Liver (tissue), 9 donors: ENCODE results near the gene MYO15A. TPM values are rescaled to one million over a fixed set of nuclear protein-coding genes. Genes with fewer than 3 reads are reported as not detected.

Experiments
- DNase-seq: peaks from one replicate; pipeline ENCODE4 v3.0.0-alpha.2; 2017; ENCODE audit warnings: low spot score
- H3K27ac ChIP-seq, 2 donors: one replicate each; pipeline ENCODE4 v1.7.0; 2013; ENCODE audit warnings: inconsistent platforms in 2 of 2, low read length in 2 of 2, control low read depth in 1 of 2, low read depth in 1 of 2, mild to moderate bottlenecking in 1 of 2
- H3K27me3 ChIP-seq, 4 donors: one replicate each; pipeline versions ENCODE4 v1.6.1 to v1.7.0; 2013; ENCODE audit warnings: low read length in 3 of 4, inconsistent platforms in 1 of 4, mild to moderate bottlenecking in 1 of 4, moderate library complexity in 1 of 4; ENCODE audit not compliant: control insufficient read depth in 4 of 4, insufficient read depth in 4 of 4
- H3K36me3 ChIP-seq, 4 donors: one replicate each; pipeline versions ENCODE4 v1.6.1 to v1.7.0; 2013; ENCODE audit warnings: low read length in 3 of 4, mild to moderate bottlenecking in 3 of 4, low read depth in 1 of 4, moderate library complexity in 1 of 4; ENCODE audit not compliant: control insufficient read depth in 4 of 4, insufficient read depth in 3 of 4
- H3K4me1 ChIP-seq, 4 donors: one replicate each; pipeline versions ENCODE4 v1.6.1 to v1.7.0; 2013; ENCODE audit warnings: low read length in 3 of 4, mild to moderate bottlenecking in 3 of 4, moderate library complexity in 1 of 4; ENCODE audit not compliant: control insufficient read depth in 4 of 4, insufficient read depth in 4 of 4
- H3K4me3 ChIP-seq, 3 donors: one replicate each; pipeline versions ENCODE4 v1.6.1 to v1.7.0; 2013; ENCODE audit warnings: low read length in 3 of 3, control low read depth in 1 of 3, low read depth in 1 of 3, mild to moderate bottlenecking in 1 of 3
- H3K9ac ChIP-seq, 2 donors: one replicate each; pipeline ENCODE4 v1.7.0; 2013; ENCODE audit warnings: low read length in 2 of 2, mild to moderate bottlenecking in 2 of 2, moderate library complexity in 2 of 2, control low read depth in 1 of 2, low read depth in 1 of 2
- H3K9me3 ChIP-seq, 4 donors: one replicate each; pipeline versions ENCODE4 v1.6.1 to v1.7.0; 2013; ENCODE audit warnings: low read length in 3 of 4; ENCODE audit not compliant: control insufficient read depth in 4 of 4
- ATF3 ChIP-seq: IDR thresholded peaks from 2 replicates; pipeline ENCODE4 v1.6.1; 2016; ENCODE audit warnings: antibody characterized with exemption
- CTCF ChIP-seq: fragments of 150-350 bp; IDR thresholded peaks from 2 replicates; pipeline ENCODE4 v1.5.1; 2017; ENCODE audit warnings: improper control_type of control experiment, low read depth, low read length; ENCODE audit not compliant: missing input control
- EGR1 ChIP-seq, 2 donors: IDR thresholded peaks; 2 replicates each; pipeline ENCODE4 v1.6.1; 2016 to 2018; ENCODE audit warnings: antibody characterized with exemption in 2 of 2, low read depth in 2 of 2
- HNF4A ChIP-seq, 2 donors: conservative IDR thresholded peaks; 2 replicates each; pipeline ENCODE4 v1.6.1; 2016; ENCODE audit warnings: antibody characterized with exemption in 2 of 2, mild to moderate bottlenecking in 2 of 2
- HNF4G ChIP-seq: IDR thresholded peaks from 2 replicates; pipeline ENCODE4 v1.6.1; 2016; ENCODE audit warnings: antibody characterized with exemption
- JUND ChIP-seq, 2 donors: IDR thresholded peaks; 2 replicates each; pipeline ENCODE4 v1.6.1; 2016; ENCODE audit warnings: antibody characterized with exemption in 2 of 2
- MAX ChIP-seq: IDR thresholded peaks from 2 replicates; pipeline ENCODE4 v1.6.1; 2016; ENCODE audit warnings: antibody characterized with exemption
- NR2F2 ChIP-seq: IDR thresholded peaks from 2 replicates; pipeline ENCODE4 v1.6.1; 2016; ENCODE audit warnings: antibody characterized with exemption
- RAD21 ChIP-seq, 2 donors: IDR thresholded peaks; 2 replicates each; pipeline ENCODE4 v1.6.1; 2016; ENCODE audit warnings: antibody characterized with exemption in 2 of 2, mild to moderate bottlenecking in 2 of 2
- REST ChIP-seq: IDR thresholded peaks from 2 replicates; pipeline ENCODE4 v1.6.1; 2016; ENCODE audit warnings: antibody characterized with exemption, mild to moderate bottlenecking
- SP1 ChIP-seq: IDR thresholded peaks from 2 replicates; pipeline ENCODE4 v1.6.1; 2018; ENCODE audit warnings: antibody characterized with exemption, mild to moderate bottlenecking
- YY1 ChIP-seq: IDR thresholded peaks from 2 replicates; pipeline ENCODE4 v1.6.1; 2016; ENCODE audit warnings: antibody characterized with exemption, mild to moderate bottlenecking
- WGBS: extraction: QIAGEN DNeasy Blood & Tissue Kit; methylation state at CpG from one replicate; pipeline ENCODE4 v1.1.7; 2013; 5-methylcytosine and 5-hydroxymethylcytosine counted together
- polyA plus RNA-seq, 2 donors: library from polyadenylated mRNA; stranded (reverse) in 1 of 2; unstranded in 1 of 2; fragments of 200-250 nt in 1 of 2; fragments of >200 nt in 1 of 2; fragmentation: Nextera tagmentation in 1 of 2; extraction: Ambion mirVana in 1 of 2; gene quantifications; one replicate each; pipeline versions ENCODE4 v1.2.1 to v1.2.3, GENCODE V29; 2013 to 2015
- total RNA-seq, 2 donors: library from RNA; depleted of rRNA; stranded (reverse); fragments of >200 nt; gene quantifications; one replicate each; pipeline ENCODE4 v1.2.3, GENCODE V29; 2014
- donor health status: healthy.
- donor health status: healthy.
- donor health status: healthy.
- donor health status: healthy.
- donor health status: healthy.

The MYO15A gene
- total and polyA plus RNA-seq, 4 donors: 0.15 to 2.9 (median 0.97) TPM

GRCh38 chr17:18157354-18157985, 48.9 kb downstream of the MYO15A start:
- DNase-seq: no peak
- Histone ChIP-seq H3K4me3 (no peak overlapping the region), H3K9ac (no peak overlapping the region), H3K27me3 (no peaks in the 10 kb centered on the region), H3K36me3 (no peaks in the 10 kb centered on the region), H3K27ac (no peak overlapping the region), H3K4me1 (peaks cover 2 to 9% (median 3%) of the 10 kb centered on the region in 4 donors), H3K9me3 (no peaks in the 10 kb centered on the region)
- TF ChIP-seq MAX: no peak
- TF ChIP-seq JUND (IDR thresholded peaks at IDR 0.05): no peak
- no peak for TF ChIP-seq CTCF
- no peak for TF ChIP-seq EGR1 (IDR thresholded peaks at IDR 0.05; ENCODE audit: low read depth in 2 of 2)
- no peak for TF ChIP-seq RAD21 (IDR thresholded peaks at IDR 0.05)
- TF ChIP-seq ATF3: no peak
- TF ChIP-seq YY1: no peak
- TF ChIP-seq HNF4A (conservative IDR thresholded peaks at IDR 0.05): no peak
- no peak for TF ChIP-seq HNF4G
- TF ChIP-seq NR2F2: no peak
- TF ChIP-seq REST: no peak
- 83% methylated on average over 22 of the region's 22 CpGs for WGBS

GRCh38 chr17:18158022-18158600, 49.6 kb downstream of the MYO15A start:
- no peaks in the 10 kb centered on the region for H3K27me3 ChIP-seq
- H3K4me1 ChIP-seq: peaks cover 2 to 8% (median 3%) of the 10 kb centered on the region in 4 donors
- 29% methylated on average over 26 of the region's 26 CpGs for whole genome bisulfite sequencing
- peak; percentile 84 for DNase-seq
- H3K27ac ChIP-seq: no peak overlapping the region
- peak overlapping the region in 2 of 3 donors; percentile 23 to 39 for H3K4me3 ChIP-seq
- no peaks in the 10 kb centered on the region for H3K36me3 ChIP-seq
- H3K9me3 ChIP-seq: no peaks in the 10 kb centered on the region
- H3K9ac ChIP-seq: no peak overlapping the region
- TF ChIP-seq CTCF (no peak), EGR1 (IDR thresholded peaks at IDR 0.05; ENCODE audit: low read depth in 2 of 2) (peak; percentile 77 to 88), HNF4A (conservative IDR thresholded peaks at IDR 0.05) (no peak), JUND (IDR thresholded peaks at IDR 0.05) (no peak), SP1 (peak; percentile 7)
